GM03348 (cell line): ENCODE results near the gene DPT.

ENCODE experiments used
- DNase-seq: peaks from one replicate; pipeline ENCODE4 v3.0.0; 2012; ENCODE audit warnings: low spot score

DPT gene

GRCh38 chr1:168698453-168698852 lies 30.6 kb downstream of the DPT start:
- no peak for DNase-seq

DNA sequence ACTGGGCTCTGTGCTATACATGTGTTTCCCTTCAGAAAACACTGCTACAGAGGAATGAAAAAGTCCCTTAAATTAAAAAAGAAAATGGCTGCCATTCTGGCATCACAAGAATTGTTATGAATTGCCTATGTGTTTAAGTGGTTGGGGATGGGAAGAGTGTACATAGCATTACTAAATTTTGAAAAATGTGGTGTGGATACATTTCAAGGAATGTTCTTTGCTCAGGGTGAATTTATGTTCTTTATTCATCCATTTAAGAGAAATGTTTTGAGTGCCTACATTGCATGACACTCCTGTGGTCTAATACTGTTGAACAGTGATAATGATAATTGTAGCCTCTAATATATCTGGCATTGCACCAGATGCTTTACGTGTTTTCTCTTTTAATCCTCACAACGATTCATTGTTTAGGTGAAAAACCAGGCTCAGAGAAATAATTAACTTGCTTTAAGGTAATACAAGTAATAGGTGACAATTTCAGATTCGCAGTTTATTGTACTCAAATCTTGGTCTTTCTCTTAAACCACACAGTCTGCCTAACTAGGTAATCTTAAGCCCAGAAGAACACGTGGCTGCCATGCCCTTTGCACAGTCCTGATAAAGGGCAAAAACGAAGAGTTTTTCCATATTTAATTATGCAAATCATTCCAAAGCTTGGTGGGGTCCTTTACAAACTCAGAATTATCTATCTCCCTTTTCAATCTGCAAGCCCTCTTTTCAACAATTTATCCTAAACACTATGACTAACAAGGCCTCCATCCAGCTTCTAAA lies 31.5 kb downstream of the DPT start:
- DNase-seq = peak; percentile 14

DNA sequence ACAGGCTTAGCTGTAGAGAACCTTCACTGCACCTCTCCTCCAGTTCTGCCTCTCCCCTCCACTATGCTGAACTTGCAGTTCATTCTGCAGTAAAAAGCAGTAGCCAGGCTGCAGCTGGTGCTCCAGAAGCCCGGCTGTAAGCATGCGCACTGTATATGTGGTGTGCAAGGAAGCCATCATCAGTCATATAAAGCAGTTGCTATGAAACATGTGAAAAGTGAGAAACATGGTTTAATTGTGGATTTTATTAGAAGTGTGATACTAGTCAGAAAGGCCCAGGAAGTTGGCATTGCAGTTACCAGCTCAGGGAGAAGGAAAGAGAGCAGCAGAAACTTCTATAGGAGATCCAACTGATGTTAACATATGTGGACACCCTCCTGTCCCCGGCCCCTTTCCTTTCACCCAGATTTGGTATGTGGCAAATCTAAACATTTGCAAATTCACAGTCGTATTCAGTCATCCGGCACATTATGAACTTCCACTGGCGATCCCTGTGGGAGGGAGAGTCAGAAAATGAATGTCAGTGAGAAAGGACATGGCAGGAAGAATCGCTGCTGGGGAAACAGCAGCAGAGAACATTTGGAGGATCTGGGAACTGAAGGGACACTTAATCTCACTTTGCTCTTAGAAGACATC lies 32.8 kb downstream of the DPT start:
- no peak for DNase-seq

GRCh38 chr1:168693872-168694238 lies 35.2 kb downstream of the DPT start:
- DNase-seq = no peak

GRCh38 chr1:168693197-168693871 lies 35.7 kb downstream of the DPT start:
- no peak for DNase-seq

DNA sequence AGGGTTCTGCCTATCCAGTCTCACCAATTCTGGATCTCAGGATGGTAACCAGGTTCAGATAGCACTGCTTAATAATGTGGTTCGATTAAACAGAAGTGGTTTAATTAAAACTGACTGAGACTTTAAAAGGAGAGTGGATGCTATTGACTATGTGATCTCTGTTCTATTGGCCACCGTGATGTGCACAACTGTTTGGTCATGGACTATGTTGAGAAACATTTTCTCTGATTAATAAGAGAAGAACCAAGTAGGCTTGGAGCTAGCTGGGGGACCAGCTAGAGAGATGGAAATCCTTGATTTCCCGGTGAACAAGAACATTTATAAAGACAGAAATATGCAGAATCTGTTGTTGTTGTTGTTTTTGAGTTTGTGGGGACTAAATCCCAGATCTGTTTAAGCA lies 36.5 kb downstream of the DPT start:
- no peak for DNase-seq

- DNase-seq = no peak
Observed at GRCh38 chr1:168691541-168691940, 37.5 kb downstream of the DPT start.

DNA sequence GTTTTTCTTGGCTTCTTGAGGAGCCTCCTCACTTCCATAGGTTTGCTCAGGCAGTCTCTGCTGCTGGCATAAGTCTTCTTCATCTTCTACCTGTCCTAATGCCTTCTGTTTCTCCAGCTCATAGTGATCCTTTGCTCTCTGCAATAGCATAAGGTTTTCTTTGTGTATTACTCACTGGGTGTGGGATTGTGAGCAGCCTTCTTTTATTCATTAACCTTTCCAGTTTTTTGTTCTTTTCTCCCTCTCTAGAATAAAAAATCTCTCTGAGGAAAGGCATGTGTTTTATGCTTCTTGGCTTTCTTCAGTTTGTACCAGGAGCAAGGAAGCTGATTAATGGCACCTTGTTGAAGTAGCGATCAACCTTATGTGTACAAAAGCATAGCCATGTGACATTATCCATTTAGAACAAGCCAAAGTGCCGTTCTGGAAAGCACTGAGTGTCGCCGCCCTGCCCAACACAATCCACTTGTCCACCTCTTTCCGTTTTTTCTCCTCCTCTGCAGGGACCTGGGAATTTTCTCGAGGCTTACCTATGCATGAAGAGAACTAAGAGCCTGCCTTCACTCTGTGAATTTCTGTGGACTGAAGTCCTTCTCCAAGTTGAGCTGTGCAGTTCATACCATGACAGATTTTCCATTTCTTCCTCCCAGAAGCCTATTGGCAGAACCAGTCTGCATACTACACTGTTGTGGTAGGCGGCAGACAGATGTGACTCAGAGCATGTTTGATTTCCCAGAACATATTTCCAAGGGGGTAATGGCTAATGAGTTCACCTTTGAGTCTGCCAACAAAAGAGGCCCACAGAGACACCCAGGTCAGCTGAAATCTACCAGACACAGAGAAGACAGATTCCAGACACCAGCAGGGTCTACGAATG lies 39.0 kb downstream of the DPT start:
- peak; percentile 64 for DNase-seq

DNA sequence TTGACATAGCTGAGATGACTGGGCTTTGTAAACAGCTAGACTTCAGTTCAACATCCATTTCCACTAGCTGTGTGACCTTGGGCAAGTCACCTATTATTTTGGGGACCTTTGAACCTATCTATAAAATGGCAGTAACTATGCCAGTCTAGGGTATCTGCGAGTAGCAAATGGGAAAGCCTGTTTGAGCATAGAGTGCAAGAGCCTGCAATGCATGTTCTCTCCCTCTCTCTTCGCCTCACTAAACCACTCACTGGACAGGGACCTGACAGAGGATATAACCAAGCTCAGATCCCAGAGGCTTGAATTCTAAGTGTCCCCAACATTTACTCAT lies 39.7 kb downstream of the DPT start:
- no peak for DNase-seq

GRCh38 chr1:168688644-168689326 lies 40.2 kb downstream of the DPT start:
- DNase-seq = peak; percentile 16

- DNase-seq = no peak
Observed at GRCh38 chr1:168687816-168688215, 41.2 kb downstream of the DPT start.

GRCh38 chr1:168686666-168687065 lies 42.3 kb downstream of the DPT start:
- DNase-seq = no peak

DNA sequence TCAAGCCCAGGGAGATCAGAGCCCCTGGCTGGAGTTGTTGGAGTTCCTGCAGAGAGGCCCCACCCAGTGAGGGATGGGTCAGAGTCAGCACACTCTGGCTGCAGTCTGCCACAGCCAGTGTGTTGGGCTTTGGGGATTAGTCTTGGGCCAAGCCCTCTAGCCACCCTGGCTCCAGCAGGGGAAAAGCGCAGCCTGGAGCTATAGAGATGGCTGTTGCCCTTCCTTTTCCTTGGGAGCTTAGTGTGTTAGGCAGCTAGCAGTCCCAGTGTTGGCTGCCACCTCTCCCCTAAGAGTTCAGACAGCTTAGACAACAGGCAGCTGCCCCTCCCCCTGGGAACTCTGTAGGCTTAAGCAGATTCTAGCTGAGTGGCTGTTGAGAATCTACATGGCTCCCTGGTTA lies 45.1 kb downstream of the DPT start:
- DNase-seq = no peak

DNA sequence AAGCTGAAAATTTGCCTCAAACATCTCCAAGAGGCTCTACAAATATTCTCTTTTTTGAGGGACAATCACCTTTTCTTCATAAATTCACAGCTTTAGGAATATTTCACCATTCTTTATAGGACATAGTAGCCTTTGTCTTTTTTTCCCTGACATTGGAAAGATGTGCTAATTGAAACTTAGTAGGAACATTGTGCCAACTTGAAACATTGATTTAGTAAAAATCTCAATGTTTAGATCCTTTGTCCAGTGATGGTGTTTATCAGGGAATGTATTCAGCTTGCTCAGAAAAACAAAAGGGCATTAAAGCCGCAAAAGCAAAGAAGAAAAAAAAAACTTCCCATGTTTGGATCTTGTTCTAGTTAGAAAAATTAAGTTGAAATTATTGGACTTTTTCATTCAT lies 52.1 kb downstream of the DPT start:
- DNase-seq = no peak

- DNase-seq = peak; percentile 33
Observed at GRCh38 chr1:168676029-168676812, 52.8 kb downstream of the DPT start.

DNA sequence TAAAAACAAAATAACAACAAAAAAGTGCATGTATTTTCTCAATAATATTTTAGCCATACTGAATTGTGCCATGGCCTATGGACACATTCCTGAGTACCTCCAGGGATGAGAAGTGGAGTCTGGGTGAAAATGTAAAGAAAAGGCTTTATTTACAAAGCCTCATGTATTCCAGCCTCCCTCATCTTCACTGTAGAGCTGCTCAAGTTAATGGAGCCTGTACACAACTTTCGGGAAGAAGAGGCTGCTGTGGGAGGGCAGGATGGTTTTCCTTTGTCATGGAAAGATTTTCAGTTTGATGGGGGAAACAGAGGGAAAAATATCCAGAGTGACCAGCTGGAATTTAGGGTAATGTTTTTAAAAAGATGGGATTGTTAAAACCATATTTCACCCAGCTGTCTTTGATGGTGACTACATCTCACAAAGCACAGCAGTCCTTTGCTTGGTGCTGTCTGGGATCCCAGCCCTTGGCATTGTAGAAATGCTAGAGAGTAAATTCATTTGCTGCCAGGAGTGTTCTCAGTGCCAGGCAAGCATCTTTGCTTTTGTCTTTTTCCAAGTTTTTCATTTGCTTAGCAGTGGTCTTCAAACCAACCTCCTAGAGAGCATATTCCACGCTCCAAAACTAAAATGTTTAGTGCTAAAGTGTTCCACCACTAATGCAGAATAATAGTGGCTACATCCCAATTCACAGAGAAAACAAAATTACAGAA lies 54.9 kb downstream of the DPT start:
- no peak for DNase-seq

DNA sequence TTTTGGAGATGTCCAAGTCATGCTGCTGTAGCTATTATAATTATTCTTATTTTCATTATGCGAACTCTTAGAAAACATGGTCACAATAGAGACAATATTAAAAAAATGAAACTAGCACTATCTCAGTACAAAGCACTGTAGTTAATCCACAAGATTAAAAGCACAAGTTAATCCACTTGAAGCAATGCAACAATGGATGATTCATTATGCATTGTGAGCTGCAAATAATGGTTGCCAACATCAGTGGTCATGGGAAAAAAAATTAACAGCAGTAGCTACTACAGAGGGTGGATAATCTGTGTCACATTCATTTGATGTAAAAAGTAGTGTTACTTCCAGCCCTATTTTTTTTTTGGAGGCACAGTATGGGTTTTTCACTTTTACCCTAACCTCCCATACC lies 56.7 kb downstream of the DPT start:
- no peak for DNase-seq

DNA sequence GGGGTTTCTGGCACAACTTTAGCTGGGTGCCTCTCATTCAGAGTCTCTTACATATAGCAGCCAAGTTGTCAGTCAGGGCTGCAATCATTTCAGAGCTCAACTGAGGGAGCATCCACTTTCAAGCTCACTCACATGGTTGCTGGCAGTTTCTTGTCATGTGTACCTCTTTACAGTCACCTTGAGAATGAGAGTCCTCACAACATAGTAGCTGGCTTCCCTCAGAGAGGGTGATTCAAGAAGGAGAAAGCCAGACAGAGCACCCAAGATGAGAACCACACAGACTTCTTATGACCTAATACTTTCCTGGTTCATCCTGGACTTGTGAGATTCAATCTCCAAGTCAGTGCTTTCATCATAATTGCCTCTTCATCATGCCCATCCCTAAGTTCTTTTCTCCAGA lies 57.2 kb downstream of the DPT start:
- DNase-seq = no peak

- DNase-seq = no peak
Observed at GRCh38 chr1:168665975-168666374, 63.0 kb downstream of the DPT start.

DNA sequence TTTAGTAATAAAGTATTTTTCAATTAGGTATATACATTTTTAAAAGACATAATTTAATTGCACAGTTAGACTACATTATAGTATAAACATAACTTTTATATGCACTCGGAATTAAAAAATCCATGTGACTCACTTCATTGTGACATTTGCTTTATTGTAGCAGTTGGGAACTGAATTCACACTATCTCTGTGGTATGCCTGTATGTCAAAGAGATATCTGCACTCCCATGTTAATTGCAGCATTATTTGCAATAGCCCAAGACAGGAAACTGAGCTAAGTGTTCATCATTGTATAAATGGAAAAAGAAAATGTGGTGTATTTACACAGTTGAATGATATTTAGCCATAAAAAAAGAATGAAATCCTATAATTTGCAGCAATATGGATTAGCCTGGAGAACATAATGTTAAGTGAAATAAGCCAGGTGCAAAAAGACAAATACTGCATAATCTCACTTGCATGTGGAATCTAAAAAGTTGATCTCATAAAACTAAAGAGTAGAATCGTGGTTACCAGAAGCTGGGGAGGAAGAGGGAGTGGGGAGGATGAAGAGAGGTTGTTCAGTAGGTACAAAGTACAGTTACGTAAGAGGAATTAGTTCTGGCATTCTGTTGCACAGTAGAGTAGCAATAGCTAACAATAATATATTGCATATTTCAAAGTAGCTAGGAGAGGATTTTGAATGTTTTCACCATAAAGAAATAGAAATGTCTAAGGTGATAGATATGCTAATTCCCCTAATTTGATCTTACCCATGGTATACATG lies 64.8 kb downstream of the DPT start:
- no peak for DNase-seq
